ENCODE results near the gene ABCB11. TPM values are rescaled to one million over a fixed set of nuclear protein-coding genes. Genes with fewer than 3 reads are reported as not detected.

Gene ABCB11
- total RNA-seq, 4 donors from 2014 or later: 0.13 TPM; not detected in 3

GRCh38 chr2:169050476-169051240 is 19.5 kb upstream of the ABCB11 start:
- no peaks in the 10 kb centered on the region for H3K27me3 ChIP-seq
- WGBS, 2 donors (ENCODE audit: low coverage in 1 of 2): 74 to 80% methylated on average over 3 to 4 of the region's 5 CpGs
- ATAC-seq: no peak
- H3K4me1 ChIP-seq: no peaks in the 10 kb centered on the region
- no peak for TF ChIP-seq CTCF (IDR thresholded peaks at IDR 0.05)
- TF ChIP-seq POLR2AphosphoS5 (IDR thresholded peaks at IDR 0.05): no peak
- no peak for TF ChIP-seq POLR2A (IDR thresholded peaks at IDR 0.05)
- no peak for TF ChIP-seq EP300 (IDR thresholded peaks at IDR 0.05)
- no peak overlapping the region for H3K4me3 ChIP-seq
- H3K36me3 ChIP-seq: no peaks in the 10 kb centered on the region
- H3K9me3 ChIP-seq: peaks cover 0 to 19% (median 0%) of the 10 kb centered on the region in 3 donors
- H3K27ac ChIP-seq: no peak overlapping the region

GRCh38 chr2:169049142-169049541 is 18.0 kb upstream of the ABCB11 start:
- no peak overlapping the region for H3K4me3 ChIP-seq
- no peaks in the 10 kb centered on the region for H3K27me3 ChIP-seq
- H3K4me1 ChIP-seq: no peaks in the 10 kb centered on the region
- ATAC-seq: no peak
- no peak overlapping the region for H3K27ac ChIP-seq
- TF ChIP-seq POLR2A (IDR thresholded peaks at IDR 0.05): no peak
- no peak for TF ChIP-seq POLR2AphosphoS5 (IDR thresholded peaks at IDR 0.05)
- TF ChIP-seq CTCF (IDR thresholded peaks at IDR 0.05): no peak
- TF ChIP-seq EP300 (IDR thresholded peaks at IDR 0.05): no peak
- WGBS, 2 donors (ENCODE audit: low coverage in 1 of 2): 81 to 93% methylated on average over 2 to 3 of the region's 3 CpGs
- peaks cover 0 to 4% (median 0%) of the 10 kb centered on the region in 3 donors for H3K9me3 ChIP-seq
- no peaks in the 10 kb centered on the region for H3K36me3 ChIP-seq

GRCh38 chr2:169047256-169048250 is 16.4 kb upstream of the ABCB11 start:
- TF ChIP-seq CTCF (IDR thresholded peaks at IDR 0.05) (no peak), POLR2AphosphoS5 (IDR thresholded peaks at IDR 0.05) (no peak), POLR2A (IDR thresholded peaks at IDR 0.05) (no peak), EP300 (IDR thresholded peaks at IDR 0.05) (no peak)
- WGBS, 2 donors (ENCODE audit: low coverage in 1 of 2): no CpG with 5 or more reads among the region's 2 CpGs
- no peaks in the 10 kb centered on the region for H3K4me1 ChIP-seq

GRCh38 chr2:169046440-169047151 is 15.5 kb upstream of the ABCB11 start:
- WGBS, 2 donors (ENCODE audit: low coverage in 1 of 2): 70 to 92% methylated on average over 1 to 2 of the region's 4 CpGs
- TF ChIP-seq CTCF (IDR thresholded peaks at IDR 0.05): no peak
- no peak for TF ChIP-seq POLR2AphosphoS5 (IDR thresholded peaks at IDR 0.05)
- no peak for TF ChIP-seq POLR2A (IDR thresholded peaks at IDR 0.05)
- no peak for TF ChIP-seq EP300 (IDR thresholded peaks at IDR 0.05)
- Histone ChIP-seq H3K4me3 (no peak overlapping the region), H3K9me3 (peaks cover 0 to 14% (median 0%) of the 10 kb centered on the region in 3 donors), H3K27me3 (no peaks in the 10 kb centered on the region), H3K36me3 (no peaks in the 10 kb centered on the region), H3K4me1 (no peaks in the 10 kb centered on the region), H3K27ac (no peak overlapping the region)
- no peak for ATAC-seq

More at GRCh38 chr2:169047256-169048250, 16.4 kb upstream of the ABCB11 start:
- peak; percentile 16 for ATAC-seq
- no peak overlapping the region for H3K4me3 ChIP-seq
- peaks cover 0 to 10% (median 0%) of the 10 kb centered on the region in 3 donors for H3K9me3 ChIP-seq
- no peak overlapping the region for H3K27ac ChIP-seq
- H3K36me3 ChIP-seq: no peaks in the 10 kb centered on the region
- no peaks in the 10 kb centered on the region for H3K27me3 ChIP-seq
